ENCODE data around the gene SERPINA5. TPM values are rescaled to one million over a fixed set of nuclear protein-coding genes. Genes with fewer than 3 reads are reported as not detected.

The SERPINA5 gene
- total and polyA plus RNA-seq, 10 of the 15 experiments (the other 5 are each of a cell fraction or from before 2014, with no cell fraction given): 0.90 TPM; not detected in 9

DNA sequence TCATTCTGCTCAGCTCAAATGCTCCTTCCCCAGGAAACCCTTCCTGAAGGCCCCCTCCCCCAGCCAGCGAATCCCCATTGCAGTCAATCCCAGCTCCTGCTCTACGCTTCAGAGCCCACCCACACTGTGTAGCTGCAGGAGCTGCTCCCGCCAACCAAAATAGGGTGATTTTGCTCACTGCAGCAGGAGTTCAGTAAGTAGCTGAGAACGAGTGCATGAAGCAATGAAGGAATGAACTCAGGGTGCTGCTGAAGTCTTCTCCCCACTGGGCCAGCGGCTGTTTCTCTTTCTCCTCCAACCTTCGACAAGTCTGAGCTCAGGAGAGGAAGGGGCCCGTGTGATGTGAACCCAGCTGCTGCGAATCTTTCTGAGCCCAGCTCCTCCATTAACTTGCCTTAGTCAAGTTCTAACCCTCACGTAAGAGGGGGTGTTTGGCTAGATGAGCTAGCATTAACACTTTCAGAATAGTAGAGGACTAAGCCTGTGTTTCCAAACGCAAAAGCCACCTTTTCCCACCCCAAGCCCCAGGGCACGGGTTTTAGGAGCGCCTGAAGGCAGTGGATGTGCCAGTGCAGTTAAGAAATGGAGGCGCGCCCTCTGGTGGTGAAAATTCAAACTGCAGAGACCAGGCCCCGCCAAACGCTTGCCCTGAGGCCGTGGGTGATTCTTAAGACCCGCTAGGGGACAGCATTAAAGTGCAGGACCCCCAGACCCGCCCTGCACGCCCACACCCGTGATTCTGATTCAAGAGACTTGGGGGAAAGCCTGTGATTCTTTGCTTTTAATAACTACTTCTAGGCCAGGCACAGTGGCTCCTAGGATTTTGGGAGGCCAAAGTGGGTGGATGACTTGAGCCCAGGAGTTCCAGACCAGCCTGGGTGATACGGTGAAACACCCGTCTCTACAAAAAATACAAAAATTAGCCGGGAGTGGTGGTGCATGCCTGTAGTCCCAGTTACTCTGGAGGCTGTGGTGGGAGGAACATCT, 31.9 kb upstream of the SERPINA5 start (continued):
- TF ChIP-seq PAX8 (IDR thresholded peaks at IDR 0.05): no peak
- peak; percentile 61 for TF ChIP-seq RAD21 (IDR thresholded peaks at IDR 0.05; ENCODE audit: insufficient read depth, low read depth, low read length)
- no peak for TF ChIP-seq BMI1 (IDR thresholded peaks at IDR 0.05; ENCODE audit: borderline replicate concordance)

DNA sequence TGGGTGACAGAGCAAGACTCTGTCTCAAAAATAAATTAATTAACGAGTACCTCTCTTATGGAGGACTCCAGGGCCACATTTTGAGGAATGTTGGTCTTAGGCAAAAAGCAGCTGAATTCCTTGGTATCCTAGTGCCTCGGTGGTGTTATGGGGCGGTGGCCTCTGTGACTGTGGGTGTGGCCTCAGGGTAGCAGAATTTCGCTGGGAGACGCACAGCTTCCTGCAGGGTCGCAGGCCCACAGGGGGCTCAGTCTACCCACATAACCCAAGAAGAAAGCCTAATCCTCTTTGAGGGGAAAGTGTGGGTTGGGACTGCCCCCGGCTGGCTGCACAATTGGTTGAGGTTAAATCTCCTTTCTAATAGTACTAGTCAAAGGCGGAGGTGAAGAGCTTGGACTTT, 31.2 kb upstream of the SERPINA5 start:
- H4K20me1 ChIP-seq (ENCODE audit: control insufficient read depth, insufficient read depth): no peaks in the 10 kb centered on the region
- H2AFZ ChIP-seq (ENCODE audit: control insufficient read depth, low read depth, low read length): no peak overlapping the region
- H3K4me3 ChIP-seq: no peak overlapping the region
- H3K9ac ChIP-seq (ENCODE audit: control insufficient read depth, insufficient read depth, low read length): no peak overlapping the region
- H3K9me3 ChIP-seq (replicated peaks; ENCODE audit: control insufficient read depth, insufficient read depth, low read length): no peaks in the 10 kb centered on the region; the same call in 2 of the 3 replicates
- FAIRE-seq (no peak), ATAC-seq (no peak), DNase-seq (ENCODE audit: low read depth, low spot score) (no peak)
- ChIA-PET POLR2A (no interaction called here), SMC1A (ENCODE audit: uncharacterized antibody, unreplicated experiment) (no interaction called here), RAD21 (ENCODE audit: unreplicated experiment) (interaction anchor here (2.7 kb wide), 1 partner anchor 64 kb away, joined by 12 read pairs; no protein-coding TSS in a partner anchor), CTCF (interaction anchor here (0.9 to 3.2 kb wide), 5 partner anchors 10 to 116 kb away, joined by 3 to 22 read pairs (median 3); no protein-coding TSS in a partner anchor)
- intact Hi-C loops (cut with micrococcal nuclease; ENCODE audit: unreplicated experiment): no loop called here
- no TSS peak for BruUV-seq (replicated peaks)
- no peaks in the 10 kb centered on the region for H3K79me2 ChIP-seq (ENCODE audit: control insufficient read depth, insufficient read depth, low read length)
- no peak overlapping the region for H3K27ac ChIP-seq (ENCODE audit: control insufficient read depth, insufficient read depth)
- peaks cover 0 to 8% of the 10 kb centered on the region in 2 experiments; a peak in 1 of 4 replicates for H3K27me3 ChIP-seq (replicated peaks in 1 of 2; ENCODE audit: control insufficient read depth in 2 of 2, insufficient read depth in 2 of 2, low read length in 1 of 2)
- no peak for TF ChIP-seq NR2F1 (conservative IDR thresholded peaks at IDR 0.05)
- TF ChIP-seq IRF4 (IDR thresholded peaks at IDR 0.05; ENCODE audit: low read depth, low read length): no peak
- no peak for TF ChIP-seq GATAD2B (conservative IDR thresholded peaks at IDR 0.05; ENCODE audit: low read depth)
- no peak for TF ChIP-seq CREM (IDR thresholded peaks at IDR 0.05; ENCODE audit: low read depth)
- TF ChIP-seq, protein P1, sequence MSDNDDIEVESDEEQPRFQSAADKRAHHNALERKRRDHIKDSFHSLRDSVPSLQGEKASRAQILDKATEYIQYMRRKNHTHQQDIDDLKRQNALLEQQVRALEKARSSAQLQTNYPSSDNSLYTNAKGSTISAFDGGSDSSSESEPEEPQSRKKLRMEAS (IDR thresholded peaks at IDR 0.05; ENCODE audit: low read depth, low read length): no peak
- TF ChIP-seq, protein P2, sequence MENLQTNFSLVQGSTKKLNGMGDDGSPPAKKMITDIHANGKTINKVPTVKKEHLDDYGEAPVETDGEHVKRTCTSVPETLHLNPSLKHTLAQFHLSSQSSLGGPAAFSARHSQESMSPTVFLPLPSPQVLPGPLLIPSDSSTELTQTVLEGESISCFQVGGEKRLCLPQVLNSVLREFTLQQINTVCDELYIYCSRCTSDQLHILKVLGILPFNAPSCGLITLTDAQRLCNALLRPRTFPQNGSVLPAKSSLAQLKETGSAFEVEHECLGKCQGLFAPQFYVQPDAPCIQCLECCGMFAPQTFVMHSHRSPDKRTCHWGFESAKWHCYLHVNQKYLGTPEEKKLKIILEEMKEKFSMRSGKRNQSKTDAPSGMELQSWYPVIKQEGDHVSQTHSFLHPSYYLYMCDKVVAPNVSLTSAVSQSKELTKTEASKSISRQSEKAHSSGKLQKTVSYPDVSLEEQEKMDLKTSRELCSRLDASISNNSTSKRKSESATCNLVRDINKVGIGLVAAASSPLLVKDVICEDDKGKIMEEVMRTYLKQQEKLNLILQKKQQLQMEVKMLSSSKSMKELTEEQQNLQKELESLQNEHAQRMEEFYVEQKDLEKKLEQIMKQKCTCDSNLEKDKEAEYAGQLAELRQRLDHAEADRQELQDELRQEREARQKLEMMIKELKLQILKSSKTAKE (IDR thresholded peaks at IDR 0.05; ENCODE audit: low read depth, poor library complexity, severe bottlenecking): no peak
- no peak for TF ChIP-seq ZNF384 (IDR thresholded peaks at IDR 0.05; ENCODE audit: borderline replicate concordance, low read depth, low read length)
- no peak for TF ChIP-seq SIN3A (IDR thresholded peaks at IDR 0.05; ENCODE audit: low read depth, low read length)
- H3K4me1 ChIP-seq (ENCODE audit: control insufficient read depth, insufficient read depth, low read length): no peaks in the 10 kb centered on the region
- no peaks in the 10 kb centered on the region for H3K36me3 ChIP-seq (ENCODE audit: control insufficient read depth in 2 of 2, insufficient read depth in 2 of 2, low read length in 1 of 2)
- in situ Hi-C loops (cut with MboI): no loop called here
- 42% methylated on average over 8 of the region's 8 CpGs for WGBS (ENCODE audit: insufficient coverage, insufficient replicate concordance, low lambda C conversion rate, missing lambda C conversion rate)
- H3K4me2 ChIP-seq (ENCODE audit: control insufficient read depth, insufficient read depth): no peak overlapping the region
